Measurements from ENCODE around the gene SMLR1. TPM values are rescaled to one million over a fixed set of nuclear protein-coding genes. Genes with fewer than 3 reads are reported as not detected.

SMLR1 gene
- total RNA-seq, 1 experiment from 2014 or later = not detected

DNA sequence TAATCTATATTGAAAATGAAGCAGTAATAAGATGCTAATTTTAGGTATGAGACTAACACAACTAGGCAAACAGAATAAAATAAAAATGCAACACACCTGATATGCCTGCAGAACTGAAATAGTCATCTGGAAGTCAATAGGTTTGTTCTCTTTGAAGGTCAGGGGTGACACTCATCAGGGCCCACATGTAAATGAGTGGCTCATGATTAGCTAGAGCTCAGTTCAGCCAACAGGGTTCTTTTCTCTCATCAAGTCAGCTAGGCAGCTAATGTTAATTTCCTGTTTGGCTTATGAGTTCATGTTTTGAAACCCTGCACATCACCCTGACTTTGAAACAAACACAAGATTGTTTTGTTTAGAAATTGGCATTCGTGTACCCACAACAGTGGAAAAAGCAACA is 23.8 kb downstream of the SMLR1 start:
- DNase-seq (ENCODE audit: low read depth) = no peak

DNA sequence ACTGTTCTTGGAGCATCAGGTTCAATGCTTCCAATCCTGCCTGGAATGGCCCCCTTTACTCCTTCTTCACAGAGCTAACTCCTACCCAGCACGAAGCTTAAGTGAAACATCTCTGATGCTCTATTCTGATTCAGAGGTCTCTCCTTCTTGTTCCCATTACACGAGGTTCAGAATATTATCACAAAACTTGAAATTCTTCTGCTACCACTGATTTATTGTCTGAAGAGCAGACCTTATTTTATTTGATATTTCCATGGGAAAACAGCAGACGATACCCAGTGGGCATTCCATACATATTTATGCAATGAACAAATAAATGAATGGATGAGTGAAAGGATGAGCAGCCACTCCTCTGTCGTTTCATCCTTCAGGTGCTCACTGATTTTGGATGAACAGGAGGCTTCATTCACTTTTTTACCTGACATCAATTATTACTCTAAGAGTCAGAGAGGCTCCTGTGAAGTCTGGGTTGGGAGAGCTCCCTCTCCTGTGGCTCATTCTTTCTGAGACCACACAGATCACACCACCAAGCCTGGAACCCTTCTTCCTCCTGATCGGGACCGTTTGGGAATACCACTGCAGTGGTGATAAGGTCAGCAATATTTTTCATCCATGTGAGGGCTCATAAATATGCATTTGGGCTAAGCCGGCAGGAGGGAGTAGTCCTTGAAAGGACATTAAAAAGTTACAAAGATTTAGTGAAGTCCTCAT is 25.8 kb downstream of the SMLR1 start:
- no peak for DNase-seq (ENCODE audit: low read depth)

DNA sequence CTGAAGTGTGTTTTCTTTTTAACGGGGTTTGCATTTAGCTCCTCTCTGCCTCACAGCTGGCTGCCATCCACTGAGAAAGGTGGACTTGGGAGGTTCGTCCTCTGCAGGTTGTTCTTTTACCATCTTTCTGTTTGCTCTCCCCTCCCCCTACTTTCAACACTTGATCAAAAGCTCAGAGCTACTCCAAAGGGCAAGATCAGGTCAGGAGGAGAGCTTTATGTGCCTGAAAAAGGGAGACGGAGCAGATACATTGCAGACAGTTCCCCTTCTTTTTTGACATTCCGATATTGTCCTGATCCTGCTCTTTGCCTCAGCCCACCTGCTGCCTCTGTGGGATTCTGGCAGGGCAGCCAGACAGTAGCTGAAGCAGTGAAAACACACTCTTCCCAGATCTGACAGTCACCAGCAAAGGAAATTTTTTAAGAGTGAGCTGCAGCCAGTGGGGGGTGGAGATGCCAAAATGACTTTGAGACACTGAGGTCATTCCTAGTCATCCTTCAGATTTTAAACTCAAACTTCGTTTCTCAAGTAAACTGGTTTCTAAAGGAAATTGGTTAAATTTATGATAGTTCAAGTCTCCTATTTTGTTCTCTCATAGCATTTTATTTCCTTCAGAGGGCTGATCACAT is 26.5 kb downstream of the SMLR1 start:
- peak; percentile 48 for DNase-seq (ENCODE audit: low read depth)

DNA sequence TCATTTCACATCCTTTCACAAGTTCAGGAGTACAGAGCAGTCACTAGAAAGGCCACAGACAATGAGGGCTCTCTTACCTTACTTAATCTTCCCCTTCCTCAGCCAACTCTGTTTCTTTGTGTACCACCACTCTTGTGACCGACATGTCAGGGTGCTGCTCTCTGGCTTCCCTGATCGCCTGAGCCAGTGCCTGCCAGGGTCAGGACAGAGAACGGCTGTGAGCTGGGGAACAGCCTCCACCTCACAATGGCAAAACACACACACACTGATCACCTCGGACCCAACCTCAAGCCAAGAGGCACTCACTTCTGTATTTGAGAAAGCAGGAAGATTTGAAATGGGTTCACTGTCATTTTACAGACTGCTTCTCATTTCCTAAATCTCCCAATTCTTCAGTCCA is 30.8 kb downstream of the SMLR1 start:
- DNase-seq (ENCODE audit: low read depth) = no peak

DNA sequence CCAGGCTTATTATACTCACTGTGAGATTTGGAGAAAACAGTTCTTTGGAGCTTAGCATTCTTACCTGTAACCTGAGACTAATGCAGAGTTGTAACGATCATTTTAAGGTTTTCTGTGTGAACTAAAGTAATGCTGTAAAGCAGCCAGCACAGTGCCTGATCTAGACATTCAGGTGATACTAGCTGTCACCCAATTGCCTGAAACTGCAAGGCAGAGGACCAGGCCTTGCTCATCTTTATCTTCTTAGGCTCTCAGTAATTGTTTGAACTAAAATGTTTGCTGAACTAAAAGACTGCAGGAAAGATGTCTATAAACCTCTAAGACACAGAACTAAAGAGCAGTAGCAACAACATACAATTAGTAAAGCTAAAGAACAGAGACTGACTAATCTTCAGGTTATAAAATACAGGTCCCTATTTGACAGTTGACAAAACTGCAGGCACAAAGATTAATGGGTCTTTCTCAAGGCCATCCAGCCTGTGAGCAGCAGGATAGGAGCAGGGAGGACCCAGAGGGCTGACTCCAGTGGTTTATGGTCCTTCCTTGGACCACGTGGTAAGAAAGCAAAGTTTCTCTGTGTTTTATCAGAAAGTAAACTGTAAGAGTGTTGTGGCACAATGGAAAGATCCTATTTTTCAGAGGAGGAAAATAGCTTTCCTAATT is 31.4 kb downstream of the SMLR1 start:
- DNase-seq (ENCODE audit: low read depth) = no peak

DNA sequence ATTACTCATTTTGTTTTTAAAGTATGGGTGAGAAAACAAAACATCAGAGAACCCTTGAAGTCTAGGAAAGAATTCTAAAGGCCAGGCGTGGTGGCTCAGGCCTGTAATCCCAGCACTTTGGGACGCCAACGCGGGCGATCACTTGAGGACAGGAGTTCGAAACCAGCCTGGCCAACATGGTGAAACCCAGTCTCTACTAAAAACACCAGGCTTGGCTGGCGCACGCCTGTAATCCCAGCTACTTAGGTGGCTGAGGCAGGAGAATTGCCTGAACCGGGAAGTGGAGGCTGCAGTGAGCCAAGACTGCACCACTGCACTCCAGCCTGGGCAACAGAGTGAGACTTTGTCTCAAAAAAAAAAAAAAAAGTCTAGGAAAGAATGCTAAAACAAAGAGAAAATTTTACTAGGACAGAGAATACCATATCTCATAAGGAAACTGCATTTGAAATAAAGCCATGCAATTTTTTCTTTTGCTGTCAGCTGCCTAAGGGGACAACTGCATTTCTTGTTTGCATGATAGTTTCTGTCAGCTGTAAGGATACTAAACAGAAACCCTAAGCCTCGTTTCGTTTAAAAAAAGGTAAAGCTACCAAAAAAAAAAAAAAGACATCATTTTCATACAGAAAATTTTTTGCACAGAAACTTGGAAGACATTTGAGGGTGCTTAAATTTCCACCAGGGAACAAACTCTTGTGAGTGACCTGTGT is 32.1 kb downstream of the SMLR1 start:
- no peak for DNase-seq (ENCODE audit: low read depth)

DNA sequence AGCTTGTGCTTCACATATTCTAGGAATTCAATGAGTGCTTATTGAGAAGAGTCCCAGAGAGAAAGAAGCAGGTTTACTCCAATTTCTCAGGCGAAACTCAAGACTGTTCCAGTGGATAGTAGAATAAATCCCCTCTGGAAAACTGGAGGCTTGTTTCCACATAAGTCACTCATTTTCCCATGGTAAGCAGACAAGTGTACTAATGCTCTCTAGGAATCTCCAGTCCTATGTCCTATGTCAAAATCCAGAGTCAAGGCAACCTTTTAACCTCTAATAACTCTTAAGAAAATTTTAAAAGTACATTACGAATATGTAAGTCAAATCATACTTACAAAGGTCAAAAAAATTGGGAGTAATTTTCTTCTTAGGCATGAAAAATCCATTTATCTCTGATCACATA is 35.2 kb downstream of the SMLR1 start:
- DNase-seq (ENCODE audit: low read depth) = no peak

DNA sequence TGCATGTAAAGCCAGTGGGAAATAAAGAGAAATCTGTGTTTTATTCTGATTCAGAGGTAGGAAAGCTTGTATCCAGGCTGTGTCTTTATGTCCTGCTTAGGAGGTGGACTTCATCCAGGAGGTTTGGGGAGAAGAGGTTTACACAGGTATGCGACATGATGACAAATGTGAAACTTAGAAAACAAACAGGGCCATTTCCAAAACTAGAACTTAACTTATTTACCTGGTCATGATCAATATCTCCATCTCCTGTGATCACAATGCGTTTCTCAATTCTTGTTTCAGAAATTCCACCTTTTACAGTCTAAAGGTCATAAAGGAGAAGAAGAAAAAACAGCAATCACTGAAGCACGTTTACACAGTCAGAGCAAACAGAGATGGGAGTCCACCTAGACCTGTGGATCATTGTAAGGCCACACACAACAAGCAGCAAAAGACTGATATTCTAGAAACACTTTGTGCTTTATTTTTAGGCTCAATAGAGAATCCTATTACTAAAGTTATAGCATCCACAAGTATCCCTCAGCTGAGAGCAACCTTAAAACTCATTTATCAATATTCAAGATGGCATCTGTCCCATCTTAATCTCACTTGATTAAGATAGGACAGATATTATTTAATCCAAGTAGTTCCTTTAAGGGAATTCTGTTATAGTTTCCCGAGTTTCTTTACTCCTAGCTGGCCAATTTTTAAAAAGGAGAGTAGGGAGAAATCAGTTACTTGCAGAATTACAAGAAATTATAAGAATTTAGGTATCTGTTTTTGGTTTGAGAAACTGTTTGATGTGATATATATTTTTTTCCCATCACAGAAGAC is 36.4 kb downstream of the SMLR1 start:
- no peak for DNase-seq (ENCODE audit: low read depth)

DNA sequence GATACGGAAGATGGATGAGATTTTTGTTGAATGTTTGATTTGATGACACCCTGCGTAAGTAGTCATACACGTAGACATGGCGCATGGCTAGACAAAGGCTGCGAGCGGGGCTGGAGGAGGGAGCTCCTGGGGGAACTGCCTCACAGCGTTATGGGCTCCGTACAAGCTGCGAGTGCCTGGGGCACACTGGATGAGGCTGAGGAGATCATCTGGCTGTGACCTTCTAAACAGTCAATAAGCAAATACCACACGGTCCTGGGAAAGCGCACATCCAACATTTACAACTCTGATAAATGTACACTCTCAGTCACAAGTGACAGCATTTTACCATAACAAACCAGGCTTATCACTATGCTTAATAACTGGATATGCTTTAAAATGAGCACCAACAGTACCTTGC is 37.1 kb downstream of the SMLR1 start:
- DNase-seq (ENCODE audit: low read depth) = no peak

DNA sequence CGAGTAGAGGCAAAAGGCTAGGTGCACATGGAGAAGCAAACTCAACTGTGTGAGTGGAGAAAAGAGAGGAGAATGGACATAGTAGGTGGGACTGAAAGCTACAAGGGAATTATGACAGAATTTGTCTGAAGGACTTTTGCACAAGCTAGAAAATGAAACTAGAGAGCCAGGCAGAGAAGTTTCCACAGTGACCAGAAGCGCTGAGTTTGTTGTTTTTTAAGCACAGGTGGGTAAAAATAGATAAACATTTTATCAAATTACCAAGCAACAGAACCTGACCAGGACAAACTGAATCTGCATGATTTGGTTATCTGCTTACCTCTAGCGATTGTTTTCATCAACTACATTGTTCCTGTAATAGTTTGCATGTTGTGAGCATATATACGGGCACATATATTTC is 38.6 kb downstream of the SMLR1 start:
- DNase-seq (ENCODE audit: low read depth) = no peak

DNA sequence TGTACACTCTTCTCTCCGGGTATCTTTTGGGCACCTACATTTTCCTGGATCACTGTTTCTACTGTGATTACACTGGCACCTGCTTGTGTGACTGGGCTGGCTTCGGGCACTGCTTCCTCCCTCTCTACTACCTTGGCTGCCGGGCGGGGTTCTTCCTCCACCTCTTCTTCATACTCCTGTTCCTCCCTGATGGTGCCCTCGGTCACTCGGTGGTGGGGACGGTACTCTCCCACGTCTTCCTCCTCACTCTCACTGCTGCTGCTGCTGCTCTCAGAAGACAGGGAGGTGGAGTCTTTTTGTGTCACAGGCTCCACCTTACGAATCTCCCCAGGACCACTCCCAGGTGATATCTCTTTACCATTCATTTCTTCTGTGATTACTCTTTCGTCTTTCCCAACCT is 42.5 kb downstream of the SMLR1 start:
- no peak for DNase-seq (ENCODE audit: low read depth)

DNA sequence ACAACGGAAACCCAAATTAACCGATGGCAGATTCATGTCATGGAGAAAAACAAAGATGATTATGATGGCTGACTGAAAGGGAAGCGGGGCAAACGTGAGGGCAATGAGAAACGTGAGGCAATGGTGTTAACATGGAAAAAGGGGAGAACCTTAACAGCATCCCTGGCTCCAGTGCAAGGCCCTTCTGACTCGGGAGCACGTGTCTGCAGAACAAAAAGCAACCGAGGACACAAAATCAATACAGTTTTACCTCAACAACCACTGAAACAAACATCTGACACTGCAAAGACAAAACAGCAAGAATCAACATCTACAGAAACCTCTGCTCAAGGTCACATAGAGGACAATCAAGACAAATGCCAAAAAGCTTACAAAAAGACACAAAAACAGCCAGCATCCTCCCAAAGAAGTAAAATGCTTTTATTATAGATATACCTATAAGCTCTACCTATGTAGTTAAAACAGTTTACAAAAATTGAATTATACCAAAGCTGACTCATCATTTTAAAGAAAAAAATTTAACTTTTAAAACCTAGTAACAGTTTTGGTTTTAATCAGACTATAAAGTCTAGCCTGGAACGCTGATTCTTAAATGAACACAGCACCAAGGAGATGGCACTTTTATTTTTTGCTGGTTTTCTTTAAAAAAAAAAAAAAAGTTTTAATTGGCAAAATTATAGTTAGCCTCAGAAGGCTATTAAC is 43.1 kb downstream of the SMLR1 start:
- DNase-seq (ENCODE audit: low read depth) = no peak

DNA sequence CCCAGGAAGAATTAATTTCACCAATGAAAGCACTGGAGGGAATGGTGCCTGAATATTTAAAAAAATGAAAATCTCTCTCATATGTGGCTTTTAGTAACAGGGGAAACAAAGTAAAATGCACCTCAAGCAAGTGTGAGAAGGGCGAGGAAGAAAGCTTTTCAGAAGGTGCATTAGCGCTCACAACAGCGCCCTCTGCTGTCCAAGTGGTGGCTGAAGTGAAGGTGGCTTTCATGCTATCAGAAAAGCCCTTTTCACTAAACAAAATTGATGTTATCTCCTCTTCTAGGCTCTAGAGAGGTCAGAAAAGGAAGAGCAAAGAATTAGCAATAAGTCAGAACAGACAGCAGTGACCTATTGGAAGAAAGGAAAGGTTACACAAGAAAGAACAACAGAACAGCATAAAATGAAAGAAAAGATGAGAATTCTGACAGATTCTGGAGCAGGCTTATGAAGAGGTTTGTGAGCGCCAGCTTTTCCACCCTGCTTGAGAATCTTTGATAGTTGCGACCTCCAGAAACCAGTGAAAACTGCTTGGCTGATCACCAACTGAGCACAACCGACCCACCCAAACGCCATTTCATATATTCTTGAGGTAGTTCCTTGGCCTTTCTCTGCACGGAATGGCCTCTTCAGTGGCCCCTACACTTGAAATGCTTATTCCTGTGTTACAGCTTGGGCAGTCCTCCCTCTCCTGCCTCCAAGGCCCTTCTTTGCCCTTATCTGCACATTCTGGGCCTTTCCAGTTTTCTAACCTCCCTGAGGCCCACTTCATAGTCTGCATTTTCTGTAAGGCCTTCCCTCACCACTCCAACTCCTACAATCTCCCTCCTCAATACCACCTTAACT is 45.3 kb downstream of the SMLR1 start:
- peak; percentile 32 for DNase-seq (ENCODE audit: low read depth)

DNA sequence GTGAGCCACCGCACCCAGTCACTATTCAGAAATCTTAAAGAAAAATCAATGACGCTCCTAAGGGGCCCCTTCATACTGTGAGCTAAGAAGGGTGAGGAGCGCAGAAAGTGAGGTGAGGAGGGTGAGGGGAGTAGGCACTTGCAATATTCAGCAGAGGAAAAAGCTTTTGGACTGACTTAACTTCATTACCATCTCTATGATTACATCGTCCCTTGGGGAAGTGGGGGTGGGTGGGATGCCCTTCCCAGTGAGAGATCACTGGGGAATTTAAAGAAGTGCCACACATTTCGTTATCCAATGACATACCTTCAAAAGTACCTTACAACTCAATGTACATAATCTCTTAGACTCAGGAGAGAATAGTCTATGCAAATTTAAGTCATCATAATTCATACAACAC is 46.5 kb downstream of the SMLR1 start:
- DNase-seq (ENCODE audit: low read depth) = no peak

DNA sequence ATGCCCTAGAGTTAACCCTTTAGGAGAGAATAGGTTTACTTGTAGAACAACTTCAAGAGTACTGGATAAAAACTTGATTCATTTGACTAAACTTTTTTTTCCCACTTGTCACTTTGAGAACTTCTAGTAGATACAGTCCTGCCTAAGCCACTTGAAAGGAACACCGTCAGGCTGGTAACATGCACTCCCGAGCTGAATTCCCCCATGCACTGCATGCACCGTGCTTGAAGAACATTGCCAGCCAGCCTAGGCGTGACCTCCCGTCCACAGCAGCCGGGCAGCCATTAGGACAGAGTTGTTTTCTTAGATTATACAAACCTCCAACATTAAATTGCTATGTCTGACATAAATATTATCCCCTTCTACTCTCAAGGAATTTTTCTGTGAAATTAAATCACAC is 52.6 kb downstream of the SMLR1 start:
- no peak for DNase-seq (ENCODE audit: low read depth)

DNA sequence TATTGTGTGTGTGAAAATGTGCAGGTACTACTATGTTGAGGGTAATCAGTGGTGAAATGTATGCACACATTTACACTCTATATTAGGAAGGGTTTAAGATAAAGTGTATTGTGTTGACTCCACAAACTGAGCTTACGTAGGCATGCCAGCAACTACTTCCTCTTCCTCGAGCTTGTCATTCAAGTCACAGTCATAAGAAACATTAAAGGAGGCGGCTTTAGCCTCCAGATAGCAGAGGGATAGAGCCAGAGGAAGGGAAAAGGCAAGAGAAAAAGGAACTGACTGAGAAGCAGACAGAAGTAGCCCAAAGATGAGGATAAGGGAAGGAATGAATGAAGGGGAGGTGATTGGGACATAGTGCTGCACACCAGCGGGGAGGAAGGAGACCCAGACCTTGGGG is 55.2 kb downstream of the SMLR1 start:
- no peak for DNase-seq (ENCODE audit: low read depth)

DNA sequence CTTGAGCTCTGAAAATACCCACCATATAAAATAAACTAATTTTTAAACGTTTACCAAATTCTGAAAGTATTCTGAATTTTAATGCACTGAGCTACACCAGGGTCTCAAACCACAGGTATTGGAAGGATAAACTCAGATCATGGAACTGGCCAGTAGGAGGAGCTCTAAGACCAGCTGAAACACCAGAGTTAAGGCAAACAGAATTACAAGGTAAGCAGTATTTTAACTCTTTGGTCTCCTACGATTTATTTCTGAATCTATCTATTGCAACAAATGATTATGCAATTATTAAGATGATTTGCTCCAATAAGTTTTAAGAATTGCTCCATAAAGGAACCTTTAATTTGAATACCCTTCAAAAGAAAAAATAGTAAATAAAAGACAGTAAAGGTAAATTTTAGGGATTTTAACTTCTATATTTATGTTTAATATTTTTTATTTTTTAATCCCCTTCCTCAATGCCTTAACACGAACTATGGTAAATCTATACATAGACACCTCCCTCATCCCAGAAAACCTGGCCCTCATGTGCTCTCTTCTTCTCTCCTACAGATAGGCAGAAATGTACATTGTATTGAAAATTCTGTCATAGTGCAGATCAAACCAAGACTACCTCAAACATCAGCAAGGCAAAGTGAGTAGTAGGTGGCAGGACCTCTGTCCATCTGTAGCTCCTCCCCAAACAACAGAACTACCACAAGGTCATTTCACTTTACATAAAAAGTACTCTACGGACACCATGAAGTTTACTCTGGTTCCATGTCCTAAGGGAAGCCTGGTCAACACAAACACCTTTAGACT is 58.4 kb downstream of the SMLR1 start:
- DNase-seq (ENCODE audit: low read depth) = peak; percentile 71

All from LHCN-M2 (cell line).